ENCODE data around the gene FBXO38.

Gene FBXO38

DNA sequence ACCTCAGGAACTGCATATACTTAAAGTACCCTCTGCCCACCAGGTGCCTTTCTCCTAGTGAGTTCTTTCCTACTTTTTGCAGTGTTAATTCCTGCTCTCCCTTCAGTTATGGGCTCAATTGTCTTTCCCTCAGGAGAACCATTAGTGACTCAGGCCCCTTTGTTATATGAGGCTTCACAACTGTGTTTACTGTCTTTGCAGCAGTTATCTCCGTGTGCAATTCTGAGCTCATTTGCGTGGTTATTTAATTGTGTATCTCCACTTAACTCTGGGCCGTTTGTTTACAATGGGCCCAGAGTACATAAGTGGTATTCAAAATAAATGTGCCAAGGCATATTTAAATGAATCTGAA, 9.6 kb downstream of the FBXO38 start:
- Histone ChIP-seq H3K4me3 (replicated peaks; ENCODE audit: low read depth, low read length) (no peak overlapping the region), H3K36me3 (ENCODE audit: control insufficient read depth, insufficient read depth, low read length) (peaks cover 2% of the 10 kb centered on the region; the same call in 1 of the 2 replicates), H3K27me3 (replicated peaks; ENCODE audit: control insufficient read depth, insufficient read depth, low read length) (no peaks in the 10 kb centered on the region)
- no peak for TF ChIP-seq CTCF (IDR thresholded peaks at IDR 0.05; ENCODE audit: insufficient read depth, low read length, poor library complexity, severe bottlenecking)
- no peak for DNase-seq (ENCODE audit: extremely low read depth, insufficient read length)

DNA sequence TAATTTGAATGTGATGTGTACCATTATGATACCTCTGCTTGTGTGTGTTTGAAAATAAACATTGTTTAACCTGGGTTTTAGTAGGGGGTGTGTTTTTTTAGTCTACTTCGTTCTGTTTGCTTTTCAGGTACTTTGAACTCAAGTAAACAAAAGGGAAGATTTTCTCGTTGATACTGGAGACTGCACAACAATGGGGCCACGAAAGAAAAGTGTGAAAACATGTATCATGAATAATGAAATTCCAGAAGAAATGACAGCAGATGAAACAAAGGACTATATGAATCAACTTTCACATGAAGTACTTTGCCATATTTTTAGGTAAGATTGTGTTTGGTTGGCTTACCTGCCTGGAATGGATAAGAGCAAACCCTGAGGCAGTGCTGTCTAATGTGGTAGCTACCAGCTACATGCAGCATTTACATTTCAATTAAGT, 10.8 kb downstream of the FBXO38 start:
- H3K27me3 ChIP-seq (replicated peaks; ENCODE audit: control insufficient read depth, insufficient read depth, low read length), result no peaks in the 10 kb centered on the region
- no peak overlapping the region for H3K4me3 ChIP-seq (replicated peaks; ENCODE audit: low read depth, low read length)
- H3K36me3 ChIP-seq (ENCODE audit: control insufficient read depth, insufficient read depth, low read length), result peaks cover 4% of the 10 kb centered on the region
- no peak for DNase-seq (ENCODE audit: extremely low read depth, insufficient read length)
- TF ChIP-seq CTCF (IDR thresholded peaks at IDR 0.05; ENCODE audit: insufficient read depth, low read length, poor library complexity, severe bottlenecking), result no peak

GRCh38 chr5:148395031-148395430, 11.3 kb downstream of the FBXO38 start:
- DNase-seq (ENCODE audit: extremely low read depth, insufficient read length), result no peak
- H3K27me3 ChIP-seq (replicated peaks; ENCODE audit: control insufficient read depth, insufficient read depth, low read length), result no peaks in the 10 kb centered on the region
- TF ChIP-seq CTCF (IDR thresholded peaks at IDR 0.05; ENCODE audit: insufficient read depth, low read length, poor library complexity, severe bottlenecking), result no peak
- H3K4me3 ChIP-seq (replicated peaks; ENCODE audit: low read depth, low read length), result no peak overlapping the region
- peaks cover 4% of the 10 kb centered on the region for H3K36me3 ChIP-seq (ENCODE audit: control insufficient read depth, insufficient read depth, low read length)

DNA sequence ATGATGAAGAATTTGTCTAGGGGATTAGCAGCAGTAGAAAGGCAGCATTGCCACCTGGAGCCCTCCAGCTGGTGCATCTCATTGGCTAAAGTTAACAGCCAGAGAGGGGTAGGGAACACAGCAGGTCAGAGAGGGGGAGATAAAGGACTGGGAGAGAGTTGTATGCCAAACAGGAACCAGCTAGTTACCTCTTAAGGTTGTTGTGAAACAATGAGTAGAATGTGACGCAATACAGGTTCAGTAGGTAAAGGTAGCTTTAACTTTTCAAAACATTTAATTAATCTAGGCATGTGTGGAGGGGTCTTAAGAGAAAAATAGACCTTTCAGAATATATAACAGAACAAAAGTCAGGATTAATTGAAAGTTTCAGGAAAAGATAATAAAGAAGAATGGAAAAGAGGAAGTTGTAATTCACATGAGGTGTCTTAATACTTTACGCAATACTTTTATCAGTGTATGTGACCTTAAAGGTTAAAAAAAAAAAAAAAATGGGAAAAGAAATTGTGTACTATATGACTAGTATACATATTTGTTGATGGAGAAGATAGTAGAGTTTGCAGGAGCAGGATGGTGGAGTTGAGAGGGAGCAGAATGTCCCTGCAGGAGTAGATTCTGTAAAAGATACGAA, 14.3 kb downstream of the FBXO38 start:
- Histone ChIP-seq H3K4me3 (replicated peaks; ENCODE audit: low read depth, low read length) (no peak overlapping the region), H3K36me3 (ENCODE audit: control insufficient read depth, insufficient read depth, low read length) (peaks cover 7% of the 10 kb centered on the region)
- no peak for DNase-seq (ENCODE audit: extremely low read depth, insufficient read length)

GRCh38 chr5:148398698-148399121, 15.0 kb downstream of the FBXO38 start:
- no peak for DNase-seq (ENCODE audit: extremely low read depth, insufficient read length)
- TF ChIP-seq CTCF (IDR thresholded peaks at IDR 0.05; ENCODE audit: insufficient read depth, low read length, poor library complexity, severe bottlenecking), result no peak
- Histone ChIP-seq H3K27me3 (replicated peaks; ENCODE audit: control insufficient read depth, insufficient read depth, low read length) (no peaks in the 10 kb centered on the region), H3K4me3 (replicated peaks; ENCODE audit: low read depth, low read length) (no peak overlapping the region), H3K36me3 (ENCODE audit: control insufficient read depth, insufficient read depth, low read length) (peaks cover 7% of the 10 kb centered on the region)

More for the DNA sequence above, 14.3 kb downstream of the FBXO38 start:
- TF ChIP-seq CTCF (IDR thresholded peaks at IDR 0.05; ENCODE audit: insufficient read depth, low read length, poor library complexity, severe bottlenecking), result no peak
- no peaks in the 10 kb centered on the region for H3K27me3 ChIP-seq (replicated peaks; ENCODE audit: control insufficient read depth, insufficient read depth, low read length)

DNA sequence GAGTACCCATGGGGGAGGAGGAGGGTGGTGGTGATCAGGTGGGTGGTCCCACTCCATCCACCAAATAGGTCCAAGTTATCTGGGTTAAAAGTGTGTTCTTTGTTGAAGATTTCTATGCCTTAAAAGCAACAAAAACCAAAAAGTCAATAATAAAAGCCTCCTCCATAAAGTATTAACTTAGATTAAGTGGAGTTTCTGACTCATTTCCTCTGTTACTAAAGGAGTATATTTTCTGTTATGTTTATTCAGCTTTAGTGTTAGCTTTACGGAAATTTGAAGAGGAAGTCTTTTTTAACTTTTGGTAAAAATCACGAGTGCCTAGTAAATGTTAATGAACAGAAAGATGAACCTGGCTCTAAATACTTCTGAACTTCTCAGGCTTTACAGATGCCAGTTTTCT, 17.8 kb downstream of the FBXO38 start:
- Histone ChIP-seq H3K36me3 (ENCODE audit: control insufficient read depth, insufficient read depth, low read length) (peaks cover 5% of the 10 kb centered on the region), H3K4me3 (replicated peaks; ENCODE audit: low read depth, low read length) (no peak overlapping the region), H3K27me3 (replicated peaks; ENCODE audit: control insufficient read depth, insufficient read depth, low read length) (no peaks in the 10 kb centered on the region)
- DNase-seq (ENCODE audit: extremely low read depth, insufficient read length), result no peak
- TF ChIP-seq CTCF (IDR thresholded peaks at IDR 0.05; ENCODE audit: insufficient read depth, low read length, poor library complexity, severe bottlenecking), result no peak

Data from GM06990 (cell line).